Hippocampal formation (tissue), 2 donors: ENCODE data around the gene DENND5B.
"Not testable (repeated sequence)": the region's sequence is repeated elsewhere in the genome, so short reads cannot be mapped to it uniquely, and the experiment has no call there.

ENCODE experiments used
- DNase-seq, 2 donors: peaks; one replicate each; lab custom pipeline; 2025; lab: John Stamatoyannopoulos, UW

Gene DENND5B

DNA sequence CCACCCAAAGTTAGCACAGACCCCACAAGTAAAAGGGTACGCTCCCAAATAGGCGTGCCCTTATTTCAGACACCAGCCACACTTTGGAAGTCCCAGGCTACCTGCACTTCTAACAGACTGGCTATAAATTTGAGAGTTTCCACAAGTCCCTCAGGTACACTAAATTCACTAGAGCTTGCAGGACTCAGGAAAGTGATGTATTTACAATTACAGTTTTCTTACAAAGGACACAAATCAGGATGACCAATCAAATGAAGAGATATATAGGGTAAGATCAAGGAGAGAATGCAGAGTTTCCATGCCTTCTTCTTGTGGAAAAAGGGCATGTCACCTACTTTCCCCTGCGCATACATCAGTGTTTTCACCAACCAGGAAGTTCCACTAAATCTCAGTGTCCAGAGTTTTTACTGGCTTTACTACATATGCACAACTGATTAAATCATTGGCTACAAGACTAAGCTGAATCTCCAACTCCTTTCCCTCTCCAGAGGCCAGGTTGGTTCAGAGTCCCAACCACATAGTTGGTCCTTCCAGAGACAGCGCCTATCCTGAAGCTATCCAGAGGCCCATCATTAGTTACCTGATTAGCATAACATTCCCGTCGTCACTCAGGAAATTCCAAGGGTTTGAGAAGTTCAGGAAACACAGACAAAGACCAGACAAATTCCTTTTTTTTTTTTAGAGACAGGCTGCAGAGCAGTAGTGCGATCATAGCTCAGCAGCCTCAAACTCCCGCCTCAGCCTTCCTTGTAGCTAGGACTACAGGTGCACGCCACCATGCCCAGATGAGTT is 84.2 kb downstream of the DENND5B start:
- no peak for DNase-seq

- no peak for DNase-seq
These were observed 86.2 kb downstream of the DENND5B start for GRCh38 chr12:31504625-31505222.

DNA sequence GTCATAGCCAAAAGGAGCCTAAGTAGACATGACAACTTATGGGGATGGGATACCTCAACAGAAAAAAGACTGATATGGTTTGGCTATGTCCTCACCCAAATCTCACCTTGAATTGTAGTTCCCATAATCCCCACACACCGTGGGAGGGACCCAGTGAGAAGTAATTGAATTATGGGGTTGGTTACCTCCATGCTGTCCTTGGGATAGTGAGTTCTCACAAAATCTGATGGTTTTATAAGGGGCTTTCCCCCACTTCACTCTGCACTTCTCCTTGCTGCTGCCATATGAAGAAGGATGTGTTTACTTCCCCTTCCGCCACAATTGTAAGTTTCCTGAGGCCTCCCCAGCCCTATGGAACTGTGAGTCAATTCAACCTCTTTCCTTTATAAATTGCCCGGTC is 89.9 kb downstream of the DENND5B start:
- DNase-seq = not testable (repeated sequence)

DNA sequence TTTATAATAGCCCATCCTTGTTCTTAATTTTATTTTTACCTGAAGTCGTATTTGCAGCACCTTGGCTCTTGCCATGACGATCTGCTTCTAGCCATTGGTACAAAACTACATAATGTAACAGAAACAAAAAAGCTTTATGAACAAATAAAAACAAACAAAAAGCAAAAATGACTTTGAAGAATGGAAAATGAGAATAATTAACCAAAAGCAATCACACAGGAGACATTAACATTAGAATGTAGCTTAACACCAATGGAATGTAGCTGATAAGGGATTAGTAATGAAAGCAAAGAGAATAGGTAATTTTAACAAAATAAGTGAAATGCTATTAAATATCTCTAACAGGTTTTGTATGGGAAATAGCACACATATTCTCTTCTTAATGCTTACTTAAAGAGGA is 91.4 kb downstream of the DENND5B start:
- no peak for DNase-seq

- DNase-seq = no peak
These were observed 92.5 kb downstream of the DENND5B start for GRCh38 chr12:31498424-31498823.

DNA sequence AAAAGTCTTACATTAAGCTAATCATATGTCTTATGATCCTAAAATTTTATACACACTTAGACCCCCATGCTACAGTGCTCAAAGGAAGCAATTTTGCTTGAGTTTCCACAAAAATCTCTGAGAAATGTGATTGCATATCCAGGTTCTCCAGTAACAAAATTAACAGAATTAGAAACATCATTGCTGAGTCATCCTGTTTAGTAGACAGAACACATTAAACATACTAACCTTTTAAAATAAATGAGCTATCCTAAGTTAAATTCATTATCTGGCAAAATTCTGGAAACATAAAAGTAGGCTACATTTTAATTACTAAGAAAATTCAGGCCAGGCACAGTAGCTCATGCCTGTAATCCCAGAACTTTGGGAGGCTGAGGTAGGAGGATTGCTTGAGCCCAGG is 94.7 kb downstream of the DENND5B start:
- no peak for DNase-seq

DNA sequence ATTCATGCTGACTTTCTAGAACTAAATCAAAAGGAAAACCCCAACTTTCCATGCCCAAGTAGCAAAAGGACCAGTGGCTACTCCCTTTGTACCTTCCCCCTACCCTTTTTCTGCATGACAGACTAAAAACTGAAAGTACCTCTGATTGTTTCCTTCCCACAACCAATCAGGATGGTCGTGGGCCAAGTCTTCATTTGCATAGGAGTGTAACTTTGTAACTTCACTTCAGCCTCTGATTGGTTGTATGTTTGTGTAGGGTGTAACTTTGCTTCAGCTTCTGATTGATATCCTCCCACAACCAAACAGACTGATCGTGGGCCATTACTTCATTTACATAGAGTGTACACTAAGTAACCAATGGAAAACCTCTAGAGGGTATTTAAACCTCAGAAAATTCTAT is 96.5 kb downstream of the DENND5B start:
- DNase-seq = no peak

GRCh38 chr12:31492599-31493196 is 98.2 kb downstream of the DENND5B start:
- no peak for DNase-seq

- DNase-seq = no peak
These were observed 98.9 kb downstream of the DENND5B start for GRCh38 chr12:31491841-31492598.

GRCh38 chr12:31491241-31491794 is 99.6 kb downstream of the DENND5B start:
- no peak for DNase-seq

DNA sequence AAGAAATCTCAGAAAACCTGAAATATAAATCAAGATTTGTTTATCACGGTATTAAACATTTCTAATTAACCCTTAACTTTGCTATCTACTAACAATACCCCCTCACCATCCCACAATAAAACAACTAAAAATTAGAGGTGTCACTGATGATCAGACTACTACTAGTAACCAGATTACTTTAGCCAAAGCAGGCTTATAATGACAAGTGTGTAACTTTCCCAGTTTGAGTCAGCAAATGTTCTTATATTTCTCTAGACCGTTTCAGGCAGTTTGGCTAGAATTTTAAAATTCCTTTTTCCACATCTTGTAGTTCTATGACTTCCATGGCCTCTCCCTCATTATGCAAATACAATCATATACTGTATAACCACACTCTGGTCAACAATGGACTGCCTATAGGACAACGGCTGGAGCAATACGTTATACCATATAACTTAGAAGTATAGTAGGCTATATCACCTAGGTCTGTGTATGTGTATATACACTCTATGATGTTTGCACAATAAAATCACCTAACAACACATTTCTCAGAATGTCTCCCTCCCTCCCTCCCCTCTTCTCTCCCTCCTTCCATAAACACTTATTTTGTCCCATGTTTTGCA is 102.1 kb downstream of the DENND5B start:
- DNase-seq = no peak

- DNase-seq = no peak
These were observed 105.4 kb downstream of the DENND5B start for GRCh38 chr12:31485571-31485970.

GRCh38 chr12:31482816-31483215 is 108.1 kb downstream of the DENND5B start:
- DNase-seq = no peak

DNA sequence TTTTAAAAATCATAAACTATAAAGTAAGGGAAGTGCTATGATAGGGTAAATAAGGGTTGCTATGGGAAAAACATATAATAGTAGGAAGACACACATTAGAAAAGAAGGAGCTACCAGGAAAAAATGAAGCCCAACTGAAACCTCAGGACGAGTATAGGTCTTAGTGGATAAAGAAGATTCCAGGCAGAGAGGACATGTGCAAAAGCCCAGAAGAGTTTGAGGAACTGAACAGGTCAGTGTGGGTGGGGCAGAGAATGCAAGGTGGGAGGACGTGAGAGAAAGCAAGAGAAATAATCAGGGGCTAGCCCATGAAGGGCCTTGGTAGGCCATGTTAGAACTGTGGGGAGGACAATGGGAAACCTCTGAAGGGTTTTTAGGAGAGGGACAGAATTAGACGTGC is 109.5 kb downstream of the DENND5B start:
- no peak for DNase-seq

DNA sequence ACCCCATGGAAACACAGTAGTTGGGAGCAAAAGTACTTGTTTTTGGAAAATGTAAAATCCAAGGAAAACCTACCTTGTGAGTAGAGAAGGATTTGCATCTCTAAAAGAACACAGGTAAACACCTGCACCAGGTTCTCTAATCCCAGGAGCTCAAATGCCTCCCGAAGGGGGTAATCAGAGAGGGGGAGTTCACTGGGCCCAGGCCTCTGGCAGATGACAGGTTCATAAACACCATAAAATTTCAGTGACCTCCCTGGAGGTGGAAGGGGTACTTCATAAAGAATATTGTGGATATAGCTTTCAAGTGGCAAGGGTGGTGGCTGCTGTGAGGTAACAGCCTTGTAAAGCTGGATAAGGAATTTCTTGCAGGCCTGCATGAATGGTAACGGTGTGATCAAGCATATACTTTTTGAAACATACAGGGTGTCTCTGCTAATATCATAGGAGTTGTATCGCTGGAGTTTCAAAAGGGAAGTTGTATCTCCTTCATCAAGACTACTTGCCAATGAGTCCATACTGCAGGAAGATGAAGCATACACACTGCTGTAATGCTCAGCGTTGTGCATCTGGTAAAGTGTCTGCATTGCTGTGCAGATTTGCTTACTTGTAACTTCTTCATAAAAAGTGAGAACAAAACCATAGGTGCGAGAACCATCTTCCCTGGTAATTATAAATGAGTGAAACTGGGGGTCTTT is 111.3 kb downstream of the DENND5B start:
- DNase-seq = no peak

- DNase-seq = no peak
These were observed 112.0 kb downstream of the DENND5B start for GRCh38 chr12:31478898-31479297.

GRCh38 chr12:31478425-31478824 is 112.5 kb downstream of the DENND5B start:
- no peak for DNase-seq

DNA sequence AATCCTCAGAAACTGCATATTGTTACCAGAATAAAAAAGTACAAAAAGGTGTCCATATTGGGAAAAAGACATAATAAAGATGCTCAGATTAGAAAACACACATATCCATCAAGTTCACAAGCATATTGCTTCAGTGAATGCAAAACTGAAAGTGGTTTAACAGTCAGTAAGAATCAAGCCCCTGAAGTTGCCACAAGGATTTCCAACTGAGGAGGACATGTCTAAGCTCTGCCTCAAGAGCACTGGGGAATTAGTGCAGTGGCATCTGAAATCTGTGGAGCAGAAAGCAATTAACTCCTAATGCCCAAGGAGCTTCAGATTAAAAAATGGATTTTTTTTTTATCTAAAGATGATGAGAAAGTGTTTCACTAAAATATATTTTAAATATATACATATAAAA is 113.2 kb downstream of the DENND5B start:
- no peak for DNase-seq

DNA sequence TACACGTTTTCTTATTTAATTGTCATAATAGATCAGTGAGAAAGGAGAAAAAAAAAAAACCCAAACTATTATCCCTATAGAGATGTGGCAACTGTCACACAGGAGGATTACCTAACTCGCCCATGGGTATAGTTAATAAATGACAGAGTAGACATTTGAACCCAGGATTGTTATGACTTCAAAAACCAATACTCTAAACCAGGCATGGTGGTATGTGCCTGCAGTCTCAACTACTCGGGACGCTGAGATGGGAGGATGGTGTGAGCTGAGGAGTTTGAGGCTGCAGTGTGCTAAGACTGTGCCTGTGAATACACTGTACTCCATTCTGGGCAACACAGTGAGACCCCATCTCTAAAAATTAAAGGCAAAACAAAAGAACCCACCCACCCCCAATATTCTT is 114.5 kb downstream of the DENND5B start:
- no peak for DNase-seq

- DNase-seq = not testable (repeated sequence)
These were observed 115.3 kb downstream of the DENND5B start for GRCh38 chr12:31475610-31476009.

- no peak for DNase-seq
These were observed 116.2 kb downstream of the DENND5B start for GRCh38 chr12:31474751-31475150.
